ENCODE data around the gene PLEKHA7.

GRCh38 chr11:17004486-17005148 is 9.6 kb downstream of the PLEKHA7 start:
- no peak for TF ChIP-seq POLR2A (IDR thresholded peaks at IDR 0.05)
- no peak for TF ChIP-seq CTCF (IDR thresholded peaks at IDR 0.05)
- no peak for TF ChIP-seq POLR2AphosphoS5 (IDR thresholded peaks at IDR 0.05)

Data from breast epithelium (tissue), 3 donors.